Measurements from ENCODE around the gene NR3C1.

NR3C1 gene

GRCh38 chr5:143356855-143357583 lies 46.5 kb downstream of the NR3C1 start:
- H3K9me3 ChIP-seq (ENCODE audit: insufficient read depth, low read length): no peaks in the 10 kb centered on the region
- no peak overlapping the region for H3K27ac ChIP-seq (ENCODE audit: low read depth, low read length)
- no peak overlapping the region for H3K4me3 ChIP-seq (ENCODE audit: insufficient read depth, low read length, poor library complexity, severe bottlenecking)
- H3K9me2 ChIP-seq (replicated peaks; ENCODE audit: insufficient read depth, low read length): no peaks in the 10 kb centered on the region
- H3K9ac ChIP-seq (ENCODE audit: low read length): no peak overlapping the region
- H2AFZ ChIP-seq (ENCODE audit: low read depth, low read length, severe bottlenecking): no peak overlapping the region
- H3F3A ChIP-seq (ENCODE audit: insufficient read depth): no peaks in the 10 kb centered on the region; the same call in 1 of the 2 replicates
- peaks cover 49% of the 10 kb centered on the region for H4K20me1 ChIP-seq (ENCODE audit: low read depth, low read length)
- peaks cover 100% of the 10 kb centered on the region for H3K79me2 ChIP-seq (ENCODE audit: insufficient read depth, low read length)
- H3K27me3 ChIP-seq (ENCODE audit: low read length): no peaks in the 10 kb centered on the region
- TF ChIP-seq EZH2phosphoT487 (conservative IDR thresholded peaks at IDR 0.05; ENCODE audit: low read length): no peak
- no peak for TF ChIP-seq CTCF (IDR thresholded peaks at IDR 0.05; ENCODE audit: insufficient read depth, low read length, poor library complexity, severe bottlenecking)
- peaks cover 3% of the 10 kb centered on the region; the same call in 1 of the 2 replicates for H3K36me3 ChIP-seq (ENCODE audit: low read length)
- no peak overlapping the region for H3K4me2 ChIP-seq (ENCODE audit: low read depth, low read length, poor library complexity, severe bottlenecking)

GRCh38 chr5:143355710-143356109 lies 47.8 kb downstream of the NR3C1 start:
- no peak overlapping the region for H3K4me2 ChIP-seq (ENCODE audit: low read depth, low read length, poor library complexity, severe bottlenecking)
- no peak overlapping the region for H2AFZ ChIP-seq (ENCODE audit: low read depth, low read length, severe bottlenecking)
- H3K9ac ChIP-seq (ENCODE audit: low read length): no peak overlapping the region
- peaks cover 46% of the 10 kb centered on the region for H4K20me1 ChIP-seq (ENCODE audit: low read depth, low read length)
- peaks cover 3% of the 10 kb centered on the region; the same call in 1 of the 2 replicates for H3K36me3 ChIP-seq (ENCODE audit: low read length)
- no peaks in the 10 kb centered on the region; the same call in 1 of the 2 replicates for H3F3A ChIP-seq (ENCODE audit: insufficient read depth)
- TF ChIP-seq CTCF (IDR thresholded peaks at IDR 0.05; ENCODE audit: insufficient read depth, low read length, poor library complexity, severe bottlenecking) (no peak), EZH2phosphoT487 (conservative IDR thresholded peaks at IDR 0.05; ENCODE audit: low read length) (no peak)
- H3K9me3 ChIP-seq (ENCODE audit: insufficient read depth, low read length): no peaks in the 10 kb centered on the region
- H3K27me3 ChIP-seq (ENCODE audit: low read length): no peaks in the 10 kb centered on the region
- H3K9me2 ChIP-seq (replicated peaks; ENCODE audit: insufficient read depth, low read length): no peaks in the 10 kb centered on the region
- no peak overlapping the region for H3K4me3 ChIP-seq (ENCODE audit: insufficient read depth, low read length, poor library complexity, severe bottlenecking)
- H3K27ac ChIP-seq (ENCODE audit: low read depth, low read length): no peak overlapping the region
- peaks cover 100% of the 10 kb centered on the region for H3K79me2 ChIP-seq (ENCODE audit: insufficient read depth, low read length)

GRCh38 chr5:143354025-143354424 lies 49.5 kb downstream of the NR3C1 start:
- H3K4me3 ChIP-seq (ENCODE audit: insufficient read depth, low read length, poor library complexity, severe bottlenecking): no peak overlapping the region
- H3F3A ChIP-seq (ENCODE audit: insufficient read depth): peaks cover 4% of the 10 kb centered on the region; the same call in 1 of the 2 replicates
- H3K79me2 ChIP-seq (ENCODE audit: insufficient read depth, low read length): peaks cover 100% of the 10 kb centered on the region
- peaks cover 40% of the 10 kb centered on the region for H4K20me1 ChIP-seq (ENCODE audit: low read depth, low read length)
- H3K9ac ChIP-seq (ENCODE audit: low read length): no peak overlapping the region
- TF ChIP-seq EZH2phosphoT487 (conservative IDR thresholded peaks at IDR 0.05; ENCODE audit: low read length) (no peak), CTCF (IDR thresholded peaks at IDR 0.05; ENCODE audit: insufficient read depth, low read length, poor library complexity, severe bottlenecking) (no peak)
- H3K27me3 ChIP-seq (ENCODE audit: low read length): no peaks in the 10 kb centered on the region
- no peak overlapping the region for H3K4me2 ChIP-seq (ENCODE audit: low read depth, low read length, poor library complexity, severe bottlenecking)
- H3K36me3 ChIP-seq (ENCODE audit: low read length): peaks cover 3% of the 10 kb centered on the region; the same call in 1 of the 2 replicates
- no peaks in the 10 kb centered on the region for H3K9me3 ChIP-seq (ENCODE audit: insufficient read depth, low read length)
- no peak overlapping the region for H2AFZ ChIP-seq (ENCODE audit: low read depth, low read length, severe bottlenecking)
- no peaks in the 10 kb centered on the region for H3K9me2 ChIP-seq (replicated peaks; ENCODE audit: insufficient read depth, low read length)
- no peak overlapping the region for H3K27ac ChIP-seq (ENCODE audit: low read depth, low read length)
